Measurements from ENCODE around the gene RHBDF2.

Gene RHBDF2

GRCh38 chr17:76493505-76494167 is 7.6 kb downstream of the RHBDF2 start:
- DNase-seq (ENCODE audit: extremely low spot score): no peak
- no peak for TF ChIP-seq FOXM1 (IDR thresholded peaks at IDR 0.05; ENCODE audit: borderline replicate concordance)
- TF ChIP-seq SP1 (IDR thresholded peaks at IDR 0.05): no peak
- no peak for TF ChIP-seq LEF1 (IDR thresholded peaks at IDR 0.05; ENCODE audit: borderline replicate concordance)
- no peak for TF ChIP-seq HDGF (IDR thresholded peaks at IDR 0.05; ENCODE audit: borderline replicate concordance)
- no peak for TF ChIP-seq FOXK2 (IDR thresholded peaks at IDR 0.05)
- TF ChIP-seq CTBP1 (IDR thresholded peaks at IDR 0.05; ENCODE audit: borderline replicate concordance): no peak
- no peak for TF ChIP-seq PKNOX1 (IDR thresholded peaks at IDR 0.05)
- no peak for TF ChIP-seq L3MBTL2 (conservative IDR thresholded peaks at IDR 0.05)
- TF ChIP-seq ARNT (IDR thresholded peaks at IDR 0.05): no peak
- TF ChIP-seq FOXA1 (IDR thresholded peaks at IDR 0.05): no peak
- TF ChIP-seq BHLHE40 (IDR thresholded peaks at IDR 0.05; ENCODE audit: borderline replicate concordance): no peak
- TF ChIP-seq ZNF384 (IDR thresholded peaks at IDR 0.05): no peak
- no peak for TF ChIP-seq NFRKB (IDR thresholded peaks at IDR 0.05)
- ChIA-PET POLR2A (interaction anchor here (0.8 to 1.7 kb wide), 3 partner anchors 13 to 47 kb away, joined by 3 to 4 read pairs (median 3); no protein-coding TSS in a partner anchor), CTCF (interaction anchor here (0.6 to 1.2 kb wide), 2 partner anchors 9 to 43 kb away, joined by 3 to 5 read pairs; no protein-coding TSS in a partner anchor)

- CTCF ChIA-PET: interaction anchor here (0.6 to 1.2 kb wide), 2 partner anchors 8 to 43 kb away, joined by 3 to 5 read pairs; no protein-coding TSS in a partner anchor
- no peak for DNase-seq (ENCODE audit: extremely low spot score)
- TF ChIP-seq TARDBP (IDR thresholded peaks at IDR 0.05): no peak
- no peak for TF ChIP-seq FOXK2 (IDR thresholded peaks at IDR 0.05)
- TF ChIP-seq ELF4 (IDR thresholded peaks at IDR 0.05): no peak
- no peak for TF ChIP-seq FOXM1 (IDR thresholded peaks at IDR 0.05; ENCODE audit: borderline replicate concordance)
- TF ChIP-seq ZNF384 (IDR thresholded peaks at IDR 0.05): no peak
- no peak for TF ChIP-seq ARNT (IDR thresholded peaks at IDR 0.05)
- no peak for TF ChIP-seq NFRKB (IDR thresholded peaks at IDR 0.05)
- POLR2A ChIA-PET: interaction anchor here (0.8 to 1.7 kb wide), 3 partner anchors 13 to 48 kb away, joined by 3 to 4 read pairs (median 3); no protein-coding TSS in a partner anchor
Observed at GRCh38 chr17:76492989-76493501, 8.2 kb downstream of the RHBDF2 start.

GRCh38 chr17:76492123-76492988 is 8.9 kb downstream of the RHBDF2 start:
- TF ChIP-seq BHLHE40 (IDR thresholded peaks at IDR 0.05; ENCODE audit: borderline replicate concordance): no peak
- no peak for TF ChIP-seq NFRKB (IDR thresholded peaks at IDR 0.05)
- no peak for TF ChIP-seq ARNT (IDR thresholded peaks at IDR 0.05)
- TF ChIP-seq SUZ12 (IDR thresholded peaks at IDR 0.05): no peak
- no peak for TF ChIP-seq FOXM1 (IDR thresholded peaks at IDR 0.05; ENCODE audit: borderline replicate concordance)
- ChIA-PET POLR2A (interaction anchor here (0.8 to 1.7 kb wide), 4 partner anchors 10 to 48 kb away, joined by 3 to 4 read pairs (median 3); no protein-coding TSS in a partner anchor), CTCF (interaction anchor here (1.2 kb wide), 1 partner anchor 42 kb away, joined by 3 read pairs; no protein-coding TSS in a partner anchor)
- DNase-seq (ENCODE audit: extremely low spot score): no peak

- POLR2A ChIA-PET: interaction anchor here (0.8 kb wide), 1 partner anchor 9 kb away, joined by 3 read pairs; no protein-coding TSS in a partner anchor
Observed at GRCh38 chr17:76491271-76492122, 9.7 kb downstream of the RHBDF2 start.

More at GRCh38 chr17:76491271-76492122, 9.7 kb downstream of the RHBDF2 start:
- CTCF ChIA-PET: no interaction called here
- DNase-seq (ENCODE audit: extremely low spot score): no peak
- TF ChIP-seq SUZ12 (IDR thresholded peaks at IDR 0.05) (no peak), FOXA1 (IDR thresholded peaks at IDR 0.05) (no peak), L3MBTL2 (conservative IDR thresholded peaks at IDR 0.05) (no peak), HDGF (IDR thresholded peaks at IDR 0.05; ENCODE audit: borderline replicate concordance) (no peak), ELF4 (IDR thresholded peaks at IDR 0.05) (no peak), FOXK2 (IDR thresholded peaks at IDR 0.05) (no peak), ZNF384 (IDR thresholded peaks at IDR 0.05) (no peak), CTBP1 (IDR thresholded peaks at IDR 0.05; ENCODE audit: borderline replicate concordance) (no peak), TARDBP (IDR thresholded peaks at IDR 0.05) (no peak), NFRKB (IDR thresholded peaks at IDR 0.05) (no peak), BHLHE40 (IDR thresholded peaks at IDR 0.05; ENCODE audit: borderline replicate concordance) (no peak), LEF1 (IDR thresholded peaks at IDR 0.05; ENCODE audit: borderline replicate concordance) (no peak), FOXM1 (IDR thresholded peaks at IDR 0.05; ENCODE audit: borderline replicate concordance) (no peak), PKNOX1 (IDR thresholded peaks at IDR 0.05) (no peak), ARNT (IDR thresholded peaks at IDR 0.05) (no peak)
